SJSA1 (cell line): Measurements from ENCODE around the gene IGHMBP2. TPM values are rescaled to one million over a fixed set of nuclear protein-coding genes. Genes with fewer than 3 reads are reported as not detected.
"Not testable (repeated sequence)": the region's sequence is repeated elsewhere in the genome, so short reads cannot be mapped to it uniquely, and the experiment has no call there.

Source experiments
- DNase-seq, 2 experiments: peaks; one replicate each; pipeline ENCODE4 v3.0.0-alpha.2; 2015 to 2020; ENCODE audit warnings: low spot score in 2 of 2, low read depth in 1 of 2
- H3K27ac ChIP-seq: fragments of 250-450 bp; sonication (Bioruptor Pico); 2 replicates; pipeline ENCODE4 v1.5.1; 2020; ENCODE audit warnings: mild to moderate bottlenecking, moderate library complexity
- H3K27me3 ChIP-seq: fragments of 250-450 bp; sonication (Bioruptor Pico); replicated peaks from 2 replicates; pipeline ENCODE4 v1.5.1; 2020; ENCODE audit warnings: mild to moderate bottlenecking, moderate library complexity
- H3K36me3 ChIP-seq: fragments of 250-450 bp; sonication (Bioruptor Pico); 2 replicates; pipeline ENCODE4 v1.5.1; 2020; ENCODE audit warnings: mild to moderate bottlenecking
- H3K4me1 ChIP-seq: fragments of 250-450 bp; sonication (Bioruptor Pico); replicated peaks from 2 replicates; pipeline ENCODE4 v1.6.1; 2021; ENCODE audit warnings: mild to moderate bottlenecking
- H3K4me3 ChIP-seq: fragments of 250-450 bp; sonication (Bioruptor Pico); 2 replicates; pipeline ENCODE4 v1.5.1; 2020; ENCODE audit warnings: mild to moderate bottlenecking
- H3K9me3 ChIP-seq: fragments of 250-450 bp; sonication (Bioruptor Pico); replicated peaks from 2 replicates; pipeline ENCODE4 v1.5.1; 2020; ENCODE audit warnings: mild to moderate bottlenecking
- total RNA-seq: library from RNA; depleted of rRNA; stranded (reverse); fragments of >200 nt; shearing (Covaris generic); gene quantifications from 2 replicates; pipeline ENCODE4 v1.2.3, GENCODE V29; 2014

IGHMBP2 gene
- total RNA-seq, 1 experiment from 2014 or later = 16.4 TPM

DNA sequence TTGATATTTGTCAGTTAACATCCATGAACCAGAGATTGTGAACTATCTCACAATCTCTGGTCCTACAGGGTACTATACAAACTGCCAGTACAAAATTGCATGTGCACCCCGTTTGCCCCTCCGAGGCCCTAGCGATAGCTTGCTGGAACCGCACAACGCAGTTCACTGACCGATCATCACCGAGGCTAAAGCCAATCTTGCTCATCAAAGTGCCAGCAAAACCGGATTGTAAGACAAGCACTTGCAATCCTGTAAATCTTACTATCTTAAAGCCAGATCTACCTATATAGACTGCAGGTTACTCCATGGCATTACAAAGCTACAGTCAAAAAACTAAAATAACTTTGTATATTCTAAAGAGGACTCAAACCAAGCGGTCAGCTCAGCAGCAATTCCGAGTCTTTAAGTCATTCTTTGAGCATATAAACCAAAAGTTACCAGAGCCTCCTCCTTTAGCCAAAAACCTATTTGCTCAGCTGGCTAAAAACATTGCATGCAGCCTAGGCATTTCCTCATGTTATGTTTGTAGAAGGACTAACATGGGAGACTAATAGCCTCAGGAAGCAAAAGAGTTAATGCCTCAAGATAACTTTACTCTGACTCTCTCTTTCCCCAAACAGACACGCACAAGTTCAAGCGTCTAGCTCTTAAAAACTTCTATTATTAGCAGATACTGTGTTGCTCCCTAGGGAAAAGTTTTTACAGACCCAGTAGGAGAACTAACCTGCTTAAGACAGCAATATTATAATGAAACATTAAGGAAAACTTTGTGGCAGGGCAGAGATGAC is 31.3 kb upstream of the IGHMBP2 start:
- H3K27ac ChIP-seq = no peak overlapping the region
- no peaks in the 10 kb centered on the region for H3K9me3 ChIP-seq
- H3K36me3 ChIP-seq = no peaks in the 10 kb centered on the region
- peaks cover 43% of the 10 kb centered on the region for H3K4me1 ChIP-seq
- no peaks in the 10 kb centered on the region for H3K27me3 ChIP-seq
- peak in 1 of 2 experiments; percentile 33 for DNase-seq
- H3K4me3 ChIP-seq = no peak overlapping the region

- no peaks in the 10 kb centered on the region for H3K9me3 ChIP-seq
- peaks cover 58% of the 10 kb centered on the region for H3K4me1 ChIP-seq
- no peaks in the 10 kb centered on the region for H3K27me3 ChIP-seq
- no peak overlapping the region for H3K27ac ChIP-seq
- DNase-seq = no peak
- H3K4me3 ChIP-seq = no peak overlapping the region
- H3K36me3 ChIP-seq = no peaks in the 10 kb centered on the region
Observed at GRCh38 chr11:68878022-68878421, 25.7 kb upstream of the IGHMBP2 start.

DNA sequence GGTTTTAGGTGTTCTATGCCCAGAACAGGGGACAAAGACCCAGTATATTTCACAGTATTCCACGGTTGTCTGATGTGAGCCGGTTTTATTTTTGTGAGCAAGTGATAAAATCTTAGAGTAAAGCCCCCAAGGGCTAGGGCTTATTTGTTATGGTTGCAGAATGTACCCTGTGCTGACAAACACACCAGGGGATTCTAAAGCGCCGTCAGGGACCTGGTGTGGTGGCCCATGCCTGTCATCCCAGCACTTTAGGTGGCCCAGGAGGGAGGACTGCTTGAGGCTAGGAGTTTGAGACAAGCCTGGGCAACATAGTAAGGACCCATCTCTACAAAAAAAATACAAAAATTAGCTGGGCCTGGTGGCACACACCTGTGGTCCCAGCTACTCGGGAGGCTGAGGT is 22.8 kb upstream of the IGHMBP2 start:
- Histone ChIP-seq H3K27ac (no peak overlapping the region), H3K36me3 (no peaks in the 10 kb centered on the region), H3K9me3 (no peaks in the 10 kb centered on the region)

GRCh38 chr11:68881320-68881719 is 22.4 kb upstream of the IGHMBP2 start:
- no peaks in the 10 kb centered on the region for H3K9me3 ChIP-seq
- no peak overlapping the region for H3K27ac ChIP-seq
- H3K4me1 ChIP-seq = peaks cover 39% of the 10 kb centered on the region
- no peaks in the 10 kb centered on the region for H3K36me3 ChIP-seq
- DNase-seq = no peak
- H3K27me3 ChIP-seq = no peaks in the 10 kb centered on the region
- no peak overlapping the region for H3K4me3 ChIP-seq

More for the DNA sequence above, 22.8 kb upstream of the IGHMBP2 start:
- no peak overlapping the region for H3K4me3 ChIP-seq
- no peaks in the 10 kb centered on the region for H3K27me3 ChIP-seq
- DNase-seq = no peak
- peaks cover 39% of the 10 kb centered on the region for H3K4me1 ChIP-seq

DNA sequence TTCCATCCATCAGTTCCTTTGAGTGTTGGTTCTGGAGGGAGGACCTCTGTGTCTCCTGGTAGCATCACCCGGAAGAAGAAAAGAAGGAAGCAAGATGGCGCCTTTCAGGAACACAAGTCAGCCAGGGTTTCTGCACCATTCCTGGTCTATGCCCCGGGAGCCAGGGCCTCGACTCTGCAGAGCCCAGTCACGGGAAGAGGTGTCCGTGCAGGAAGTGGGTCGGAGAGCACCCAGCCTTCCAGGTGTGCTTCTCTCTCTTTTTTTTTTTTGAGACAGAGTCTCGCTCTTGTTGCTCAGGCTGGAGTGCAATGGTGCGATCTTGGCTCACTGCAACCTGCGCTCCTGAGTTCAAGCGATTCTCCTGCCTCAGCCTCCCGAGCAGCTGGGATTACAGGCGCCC is 21.3 kb upstream of the IGHMBP2 start:
- no peaks in the 10 kb centered on the region for H3K27me3 ChIP-seq
- no peak overlapping the region for H3K4me3 ChIP-seq
- no peaks in the 10 kb centered on the region for H3K9me3 ChIP-seq
- peaks cover 44% of the 10 kb centered on the region for H3K4me1 ChIP-seq
- no peaks in the 10 kb centered on the region for H3K36me3 ChIP-seq
- H3K27ac ChIP-seq = no peak overlapping the region
- DNase-seq = no peak

- not testable (repeated sequence) for DNase-seq, H3K27ac ChIP-seq
Observed at GRCh38 chr11:68884827-68885226, 18.9 kb upstream of the IGHMBP2 start.

GRCh38 chr11:68889948-68890446 is 13.7 kb upstream of the IGHMBP2 start:
- H3K27ac ChIP-seq = peak overlapping the region; percentile 8; the same call in 1 of the 2 replicates
- no peaks in the 10 kb centered on the region for H3K9me3 ChIP-seq
- no peaks in the 10 kb centered on the region for H3K27me3 ChIP-seq
- H3K4me1 ChIP-seq = peaks cover 39% of the 10 kb centered on the region
- peaks cover 45% of the 10 kb centered on the region for H3K36me3 ChIP-seq
- peak; percentile 82 to 91 for DNase-seq
- H3K4me3 ChIP-seq = no peak overlapping the region

More at GRCh38 chr11:68884827-68885226, 18.9 kb upstream of the IGHMBP2 start:
- not testable (repeated sequence) for H3K27me3 ChIP-seq, H3K36me3 ChIP-seq, H3K9me3 ChIP-seq, H3K4me3 ChIP-seq
- peaks cover 28% of the 10 kb centered on the region for H3K4me1 ChIP-seq

DNA sequence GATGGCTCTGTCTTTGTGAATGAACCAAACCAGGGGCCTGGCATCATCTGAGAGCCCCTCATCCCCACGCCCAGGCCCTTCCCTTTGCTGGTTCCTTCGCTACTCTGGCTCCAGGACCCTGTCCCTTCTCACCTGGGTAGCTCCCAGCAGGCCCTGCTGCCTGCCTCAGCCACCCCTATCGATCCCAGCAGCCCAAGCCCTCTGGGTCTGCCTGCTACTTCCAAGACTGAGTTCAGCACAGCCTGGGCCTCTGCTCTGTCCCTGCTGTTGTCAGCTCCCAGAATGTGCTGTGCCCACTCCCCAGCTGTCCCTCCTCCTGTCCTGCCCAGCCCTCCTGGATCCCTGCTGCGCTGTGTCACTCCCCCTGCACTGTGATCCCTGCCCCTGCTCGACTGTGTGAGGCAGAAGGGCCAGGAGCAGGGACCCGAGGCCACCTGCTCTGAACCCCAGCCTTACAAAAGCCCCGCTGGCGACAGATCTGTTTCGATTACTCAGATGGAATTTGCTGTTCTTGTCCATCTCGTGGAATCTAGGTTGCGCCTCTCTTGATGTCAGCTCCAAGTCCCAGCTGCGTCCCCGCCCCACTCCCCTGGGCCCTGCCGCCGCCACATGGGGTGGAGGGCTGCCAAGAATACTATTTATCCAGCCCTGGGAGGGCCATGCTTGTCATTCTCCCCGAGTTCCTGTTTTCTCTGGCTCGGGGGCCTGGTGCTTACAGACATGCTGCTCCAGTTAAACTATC is 13.0 kb upstream of the IGHMBP2 start:
- H3K36me3 ChIP-seq = peaks cover 52% of the 10 kb centered on the region
- peak; percentile 98 for DNase-seq
- H3K27me3 ChIP-seq = no peaks in the 10 kb centered on the region
- peak overlapping the region; percentile 8; the same call in 1 of the 2 replicates for H3K27ac ChIP-seq
- no peaks in the 10 kb centered on the region for H3K9me3 ChIP-seq
- H3K4me1 ChIP-seq = peaks cover 39% of the 10 kb centered on the region
- no peak overlapping the region for H3K4me3 ChIP-seq

- peaks cover 33% of the 10 kb centered on the region for H3K4me1 ChIP-seq
Observed at GRCh38 chr11:68891351-68891948, 12.2 kb upstream of the IGHMBP2 start.

GRCh38 chr11:68892576-68892975 is 11.1 kb upstream of the IGHMBP2 start:
- DNase-seq = peak in 1 of 2 experiments; percentile 48
- Histone ChIP-seq H3K27ac (no peak overlapping the region), H3K36me3 (peaks cover 71% of the 10 kb centered on the region), H3K4me3 (no peak overlapping the region), H3K27me3 (no peaks in the 10 kb centered on the region), H3K4me1 (peaks cover 27% of the 10 kb centered on the region), H3K9me3 (no peaks in the 10 kb centered on the region)

More at GRCh38 chr11:68891351-68891948, 12.2 kb upstream of the IGHMBP2 start:
- peak in 1 of 2 experiments; percentile 47 for DNase-seq
- Histone ChIP-seq H3K27ac (peak overlapping the region; percentile 31; the same call in 1 of the 2 replicates), H3K9me3 (no peaks in the 10 kb centered on the region), H3K4me3 (no peak overlapping the region), H3K36me3 (peaks cover 60% of the 10 kb centered on the region), H3K27me3 (no peaks in the 10 kb centered on the region)

DNA sequence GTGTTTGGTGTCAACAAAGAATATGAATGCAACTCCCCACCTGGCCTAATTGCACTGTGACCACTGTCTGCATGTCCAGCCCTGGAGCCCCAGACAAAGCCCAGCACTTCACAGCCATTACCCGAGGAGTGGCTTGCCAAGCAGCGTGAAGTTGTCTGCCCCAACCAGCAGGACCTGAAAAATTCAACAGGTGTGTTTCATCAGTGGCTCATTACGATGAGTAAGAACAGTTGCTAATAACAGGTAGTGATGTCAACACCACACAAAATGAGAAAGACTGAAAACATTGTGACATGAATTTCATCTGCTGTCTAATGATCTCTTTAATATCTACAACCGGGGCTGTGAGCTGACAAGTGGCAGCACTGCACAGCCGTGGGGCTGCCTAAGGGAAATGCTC is 10.4 kb upstream of the IGHMBP2 start:
- peaks cover 78% of the 10 kb centered on the region for H3K36me3 ChIP-seq
- H3K27me3 ChIP-seq = no peaks in the 10 kb centered on the region
- DNase-seq = no peak
- no peak overlapping the region for H3K27ac ChIP-seq
- no peak overlapping the region for H3K4me3 ChIP-seq
- peaks cover 27% of the 10 kb centered on the region for H3K4me1 ChIP-seq
- no peaks in the 10 kb centered on the region for H3K9me3 ChIP-seq

GRCh38 chr11:68896171-68896959 is 7.3 kb upstream of the IGHMBP2 start:
- Histone ChIP-seq H3K27me3 (no peaks in the 10 kb centered on the region), H3K4me3 (no peak overlapping the region), H3K27ac (no peak overlapping the region), H3K9me3 (no peaks in the 10 kb centered on the region), H3K36me3 (peaks cover 89% of the 10 kb centered on the region), H3K4me1 (peaks cover 5% of the 10 kb centered on the region)
- DNase-seq = no peak

DNA sequence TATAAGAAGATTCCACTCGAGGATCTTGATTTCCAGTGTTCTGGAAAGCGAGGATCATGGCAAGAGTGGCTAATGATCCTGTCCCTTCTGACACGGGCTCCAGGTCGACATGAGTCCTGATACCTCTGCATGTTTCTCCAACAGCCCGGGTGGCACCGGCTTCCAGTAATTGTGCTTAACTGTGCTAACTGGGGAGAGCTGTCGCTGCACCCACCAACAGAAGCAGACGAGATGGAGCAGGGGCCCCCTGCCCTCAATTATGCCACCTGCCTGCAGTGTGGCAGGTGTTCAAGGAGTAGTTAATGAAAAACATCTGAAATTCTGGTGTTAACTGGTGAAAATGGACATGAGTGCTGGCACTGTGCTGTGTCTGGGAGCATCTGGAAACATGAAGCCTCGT is 6.2 kb upstream of the IGHMBP2 start:
- Histone ChIP-seq H3K27me3 (no peaks in the 10 kb centered on the region), H3K36me3 (peaks cover 87% of the 10 kb centered on the region), H3K4me3 (no peak overlapping the region), H3K27ac (no peak overlapping the region), H3K9me3 (no peaks in the 10 kb centered on the region), H3K4me1 (peaks cover 1% of the 10 kb centered on the region)
- DNase-seq = no peak
